Erythroblast (primary cell): ENCODE data around the gene ATG2B.

Experiments
- GATA1 ChIP-seq: IDR thresholded peaks from 2 replicates; pipeline ENCODE4 v1.6.1; 2011; ENCODE audit warnings: low read depth, mild to moderate bottlenecking, control low read depth, low read length, moderate library complexity
- POLR2A ChIP-seq: IDR thresholded peaks from 2 replicates; pipeline ENCODE4 v1.6.1; 2011; ENCODE audit warnings: mild to moderate bottlenecking, low read length

DNA sequence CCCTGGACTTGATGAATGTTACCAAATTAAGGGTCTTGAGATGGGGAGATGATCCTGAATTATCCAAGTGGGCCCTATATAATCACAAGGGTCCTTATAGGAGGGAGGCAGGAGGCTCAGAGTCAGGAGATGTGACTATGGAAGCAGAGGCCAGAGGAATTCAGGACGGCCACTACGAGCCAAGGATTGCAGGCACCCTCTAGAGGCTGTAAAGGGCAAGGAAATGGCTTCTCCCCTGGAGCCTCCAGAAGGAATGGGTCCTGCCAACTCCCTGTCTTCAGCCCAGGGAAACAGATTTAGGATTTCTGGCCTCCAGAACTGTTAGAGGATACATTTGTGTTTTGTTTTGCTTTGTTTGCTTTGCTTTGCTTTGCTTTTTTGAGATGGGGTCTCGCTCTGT, 98.3 kb downstream of the ATG2B start:
- TF ChIP-seq POLR2A (no peak), GATA1 (no peak)
